HepG2 (cell line): ENCODE results near the gene PARK7. TPM values are rescaled to one million over a fixed set of nuclear protein-coding genes. Genes with fewer than 3 reads are reported as not detected.

Experiments
- BATF2 ChIP-seq: sonication (generic); formaldehyde crosslinking; IDR thresholded peaks from 2 replicates; pipeline ENCODE4 v1.8.0; 2022; ENCODE audit warnings: mild to moderate bottlenecking, missing genetic modification reagents, moderate library complexity
- DBP ChIP-seq: sonication (generic); formaldehyde crosslinking; IDR thresholded peaks from 2 replicates; pipeline ENCODE4 v1.4.0; 2020; ENCODE audit warnings: missing genetic modification reagents; ENCODE audit errors: not compliant biosample characterization
- GATA4 ChIP-seq: sonication (generic); IDR thresholded peaks from 2 replicates; pipeline ENCODE4 v1.6.1; 2016; ENCODE audit warnings: antibody characterized with exemption, low read depth, borderline replicate concordance
- HDAC6 ChIP-seq: fragments of 200-600 bp; sonication (generic); IDR thresholded peaks from 2 replicates; pipeline ENCODE4 v1.7.0; 2017; ENCODE audit warnings: mild to moderate bottlenecking, antibody characterized with exemption, low read length, low read depth
- HNF4G ChIP-seq, 2 experiments: sonication (generic) in 1 of 2; formaldehyde crosslinking in 1 of 2; IDR thresholded peaks; 2 replicates each; pipeline versions ENCODE4 v1.4.0 to v1.6.1; 2011 to 2020; ENCODE audit warnings: borderline replicate concordance in 2 of 2, low read depth in 2 of 2, mild to moderate bottlenecking in 2 of 2, low read length in 1 of 2, missing genetic modification reagents in 1 of 2, moderate library complexity in 1 of 2
- IRF2 ChIP-seq: IDR thresholded peaks from 2 replicates; pipeline ENCODE4 v1.6.1; 2018; ENCODE audit warnings: missing genetic modification reagents, missing compliant biosample characterization
- PLSCR1 ChIP-seq: sonication (generic); formaldehyde crosslinking; IDR thresholded peaks from 2 replicates; pipeline ENCODE4 v1.5.0; 2020; ENCODE audit warnings: missing genetic modification reagents, mild to moderate bottlenecking, borderline replicate concordance
- RBM22 ChIP-seq: fragments of 200-400 bp; formaldehyde crosslinking; optimal IDR thresholded peaks from 2 replicates; pipeline ENCODE3; 2017; ENCODE audit warnings: mild to moderate bottlenecking, low read length, moderate library complexity
- SIN3A ChIP-seq: IDR thresholded peaks from 2 replicates; pipeline ENCODE4 v1.6.1; 2011; ENCODE audit warnings: low read depth, mild to moderate bottlenecking, control low read depth, low read length, borderline replicate concordance
- SMAD3 ChIP-seq: sonication (generic); formaldehyde crosslinking; IDR thresholded peaks from 2 replicates; pipeline ENCODE4 v1.4.0; 2020; ENCODE audit warnings: missing genetic modification reagents
- SSRP1 ChIP-seq: IDR thresholded peaks from 2 replicates; pipeline ENCODE4 v1.6.1; 2016; ENCODE audit warnings: control low read depth
- ZBTB20 ChIP-seq: sonication (generic); formaldehyde crosslinking; IDR thresholded peaks from 2 replicates; pipeline ENCODE4 v1.8.1; 2023; ENCODE audit warnings: missing genetic modification reagents, low read depth, mild to moderate bottlenecking, borderline replicate concordance
- ZBTB42 ChIP-seq: sonication (generic); formaldehyde crosslinking; IDR thresholded peaks from 2 replicates; pipeline ENCODE4 v1.5.0; 2020; ENCODE audit warnings: mild to moderate bottlenecking, missing genetic modification reagents
- ZMAT5 ChIP-seq: sonication (generic); formaldehyde crosslinking; IDR thresholded peaks from 2 replicates; pipeline ENCODE4 v1.5.0; 2020; ENCODE audit warnings: mild to moderate bottlenecking, low read depth, missing genetic modification reagents, borderline replicate concordance
- ZNF10 ChIP-seq: sonication (generic); formaldehyde crosslinking; IDR thresholded peaks from 2 replicates; pipeline ENCODE4 v1.4.0; 2020; ENCODE audit warnings: mild to moderate bottlenecking, low read depth, missing genetic modification reagents, borderline replicate concordance
- ZNF18 ChIP-seq: sonication (generic); formaldehyde crosslinking; IDR thresholded peaks from 2 replicates; pipeline ENCODE4 v1.8.0; 2022; ENCODE audit warnings: mild to moderate bottlenecking, missing genetic modification reagents; ENCODE audit not compliant: insufficient replicate concordance
- ZNF235 ChIP-seq: sonication (generic); formaldehyde crosslinking; IDR thresholded peaks from 2 replicates; pipeline ENCODE4 v1.8.1; 2023; ENCODE audit warnings: mild to moderate bottlenecking, missing genetic modification reagents, borderline replicate concordance
- ZNF460 ChIP-seq: sonication (generic); formaldehyde crosslinking; IDR thresholded peaks from 2 replicates; pipeline ENCODE4 v1.5.1; 2020; ENCODE audit warnings: missing genetic modification reagents, mild to moderate bottlenecking, borderline replicate concordance
- ZNF501 ChIP-seq: sonication (generic); formaldehyde crosslinking; IDR thresholded peaks from 2 replicates; pipeline ENCODE4 v1.5.1; 2020; ENCODE audit warnings: mild to moderate bottlenecking, moderate library complexity, missing genetic modification reagents
- ZNF530 ChIP-seq: sonication (generic); formaldehyde crosslinking; IDR thresholded peaks from 2 replicates; pipeline ENCODE4 v1.5.0; 2020; ENCODE audit warnings: low read depth, mild to moderate bottlenecking, missing genetic modification reagents
- ZNF547 ChIP-seq: sonication (generic); formaldehyde crosslinking; IDR thresholded peaks from 2 replicates; pipeline ENCODE4 v1.5.1; 2020; ENCODE audit warnings: mild to moderate bottlenecking, missing genetic modification reagents
- ZNF552 ChIP-seq: sonication (generic); formaldehyde crosslinking; IDR thresholded peaks from 2 replicates; pipeline ENCODE4 v1.9.0; 2022; ENCODE audit warnings: missing genetic modification reagents, mild to moderate bottlenecking, borderline replicate concordance
- ZSCAN9 ChIP-seq: IDR thresholded peaks from 2 replicates; pipeline ENCODE4 v1.6.1; 2016; ENCODE audit warnings: borderline replicate concordance
- polyA plus RNA-seq, 8 experiments: library from polyadenylated mRNA; depleted of rRNA in 3 of 8; stranded (reverse) in 7 of 8; unstranded in 1 of 8; fragments of >200 nt; fragmentation: Illumina TruSeq in 4 of 8; extraction: Trizol in 4 of 8; gene quantifications; 2 replicates each; pipeline versions ENCODE4 v1.2.1 to v1.2.3, GENCODE V29; 2011 to 2016; ENCODE audit warnings: low read depth in 4 of 8, missing spikeins in 1 of 8, mixed read lengths in 1 of 8; ENCODE audit not compliant: insufficient read depth in 1 of 8
- total RNA-seq, 5 experiments: library from RNA; depleted of rRNA; stranded (reverse); fragments of >200 nt; fragmentation: Illumina TruSeq; extraction: Trizol; gene quantifications; 2 replicates each; pipeline ENCODE4 v1.2.3, GENCODE V29; 2016; ENCODE audit warnings: low read depth in 1 of 5

PARK7 gene
- total and polyA plus RNA-seq, 2 of the 13 experiments (the other 11 are each of a cell fraction or from before 2014, with no cell fraction given): 212 to 296 TPM

- TF ChIP-seq ZNF18 (CRISPR knock-in tag) (peak; percentile 62), ZSCAN9 (CRISPR knock-in tag) (0 out of 2 replicates have a peak, but pooled peaks have one; percentile 8), RBM22 (peak; percentile 95), BATF2 (CRISPR knock-in tag) (0 out of 2 replicates have a peak, but pooled peaks have one; percentile 26), ZBTB20 (peak; percentile 28; the same call in 1 of the 2 replicates), ZBTB42 (no peak), SSRP1 (peak; percentile 91), DBP (CRISPR knock-in tag) (peak; percentile 7), ZNF547 (CRISPR knock-in tag) (peak; percentile 58; the same call in 1 of the 2 replicates), ZNF10 (no peak), PLSCR1 (CRISPR knock-in tag) (no peak), SMAD3 (no peak), HDAC6 (no peak), SIN3A (peak; percentile 30; the same call in 1 of the 2 replicates), IRF2 (CRISPR knock-in tag) (0 out of 2 replicates have a peak, but pooled peaks have one; percentile 3), ZNF501 (CRISPR knock-in tag) (0 out of 2 replicates have a peak, but pooled peaks have one; percentile 18), ZNF235 (CRISPR knock-in tag) (no peak), ZNF460 (peak; percentile 90), ZNF530 (CRISPR knock-in tag) (no peak), ZNF552 (CRISPR knock-in tag) (no peak), GATA4 (peak; percentile 31; the same call in 1 of the 2 replicates), ZMAT5 (CRISPR knock-in tag) (no peak), HNF4G (IDR thresholded peaks at IDR 0.05; ENCODE audit: borderline replicate concordance, low read depth, low read length) (no peak), HNF4G (CRISPR knock-in tag; IDR thresholded peaks at IDR 0.05; ENCODE audit: borderline replicate concordance, low read depth) (no peak)
These were observed 47.8 kb downstream of the PARK7 start (continued) for GRCh38 chr1:8009043-8010002.
